MCF 10A (cell line): ENCODE results near the gene ADAMTS14. TPM values are rescaled to one million over a fixed set of nuclear protein-coding genes. Genes with fewer than 3 reads are reported as not detected.

ENCODE experiments used
- BruUV-seq: library from RNA; stranded (reverse); fragments of 400-500 nt; replicated peaks from 2 replicates; lab custom pipeline; 2021; lab: Mats Ljungman, UMichigan
- CTCF ChIA-PET: fragments of 300-600 bp; sonication (Branson Sonifier 250); formaldehyde crosslinking; extraction: SDS; loops from one replicate; lab custom pipeline; 2021; ENCODE audit warnings: antibody characterized with exemption, inconsistent platforms; lab: Yijun Ruan, JAX
- POLR2A ChIA-PET: fragments of 300-600, 350-650 bp; sonication (Branson Sonifier 250); formaldehyde crosslinking; extraction: SDS; loops from one replicate; lab custom pipeline; 2020; ENCODE audit warnings: antibody characterized with exemption, inconsistent platforms; lab: Yijun Ruan, JAX
- DNase-seq: peaks from one replicate; pipeline ENCODE4 v3.0.0-alpha.2; 2018; ENCODE audit not compliant: unreplicated experiment
- H3K27ac Mint-ChIP-seq: one replicate; pipeline ENCODE4 v1.8.0; 2022; ENCODE audit warnings: mild to moderate bottlenecking, low read depth, mixed read lengths; ENCODE audit not compliant: unreplicated experiment
- H3K27me3 Mint-ChIP-seq: one replicate; pipeline ENCODE4 v1.8.0; 2022; ENCODE audit warnings: mixed read lengths; ENCODE audit not compliant: insufficient read depth, unreplicated experiment
- H3K36me3 Mint-ChIP-seq: one replicate; pipeline ENCODE4 v1.8.0; 2022; ENCODE audit warnings: mild to moderate bottlenecking, moderate library complexity, mixed read lengths; ENCODE audit not compliant: insufficient read depth, unreplicated experiment
- H3K4me1 Mint-ChIP-seq: one replicate; pipeline ENCODE4 v1.8.0; 2022; ENCODE audit warnings: mixed read lengths; ENCODE audit not compliant: insufficient read depth, unreplicated experiment
- H3K4me3 Mint-ChIP-seq: one replicate; pipeline ENCODE4 v1.8.0; 2022; ENCODE audit warnings: mild to moderate bottlenecking, moderate library complexity, mixed read lengths; ENCODE audit not compliant: unreplicated experiment
- H3K9me3 Mint-ChIP-seq: one replicate; pipeline ENCODE4 v1.8.0; 2022; ENCODE audit warnings: mixed read lengths; ENCODE audit not compliant: unreplicated experiment
- intact Hi-C: fragments of 100-400 bp; cut with micrococcal nuclease; formaldehyde crosslinking; loops from 2 replicates; pipeline ENCODE4 v1.14.1; 2022
- total RNA-seq: library from RNA; stranded (reverse); gene quantifications from 2 replicates; pipeline ENCODE4 v1.2.3, GENCODE V29; 2022
- TF ChIP-seq, protein P1 (sequence below): fragments of 200-600 bp; IDR thresholded peaks from one replicate; pipeline ENCODE4 v1.8.0; 2022; ENCODE audit warnings: antibody characterized with exemption, mild to moderate bottlenecking; ENCODE audit not compliant: unreplicated experiment

Gene ADAMTS14
- total RNA-seq, 1 experiment from 2014 or later = not detected

DNA sequence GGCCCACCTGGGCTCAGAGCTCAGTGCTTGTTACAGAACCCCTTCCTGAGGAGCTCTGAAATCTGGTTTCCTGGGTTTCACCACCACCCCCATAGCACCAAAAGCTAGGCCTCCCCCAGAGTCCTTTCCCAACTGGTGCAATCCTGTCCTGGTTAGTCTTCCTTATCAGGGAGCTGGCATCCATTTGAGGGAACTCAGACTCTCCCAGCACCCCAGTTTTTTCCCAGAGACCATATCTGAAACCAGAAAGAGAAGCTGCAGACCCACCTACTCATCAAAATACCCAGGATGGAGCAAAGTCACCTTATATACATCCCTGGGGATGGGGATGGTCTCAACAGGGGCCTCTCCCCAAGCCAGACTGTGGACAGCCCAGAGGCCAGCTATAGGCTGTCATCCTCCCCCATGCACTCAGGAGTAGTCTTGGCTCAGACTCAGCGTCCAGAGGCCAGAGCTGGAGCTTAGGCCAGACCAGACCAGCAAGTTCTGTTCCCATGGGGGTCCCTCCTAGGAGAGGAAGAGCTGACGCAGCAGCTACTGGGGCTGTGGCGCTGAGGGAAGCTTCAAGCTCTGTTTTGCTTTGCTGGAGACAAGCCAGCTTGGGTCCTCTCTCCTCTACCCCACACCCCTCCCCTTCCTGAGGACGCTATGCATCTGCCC lies 109.9 kb downstream of the ADAMTS14 start:
- Mint-ChIP-seq H3K9me3 (no peaks in the 10 kb centered on the region), H3K27me3 (no peaks in the 10 kb centered on the region), H3K4me1 (peaks cover 6% of the 10 kb centered on the region), H3K4me3 (no peak overlapping the region), H3K27ac (no peak overlapping the region), H3K36me3 (no peaks in the 10 kb centered on the region)
- BruUV-seq = no TSS peak
- CTCF ChIA-PET = interaction anchor here (0.7 to 1.0 kb wide), 3 partner anchors 11 to 34 kb away, joined by 3 to 8 read pairs (median 4); no protein-coding TSS in a partner anchor
- TF ChIP-seq, protein P1, sequence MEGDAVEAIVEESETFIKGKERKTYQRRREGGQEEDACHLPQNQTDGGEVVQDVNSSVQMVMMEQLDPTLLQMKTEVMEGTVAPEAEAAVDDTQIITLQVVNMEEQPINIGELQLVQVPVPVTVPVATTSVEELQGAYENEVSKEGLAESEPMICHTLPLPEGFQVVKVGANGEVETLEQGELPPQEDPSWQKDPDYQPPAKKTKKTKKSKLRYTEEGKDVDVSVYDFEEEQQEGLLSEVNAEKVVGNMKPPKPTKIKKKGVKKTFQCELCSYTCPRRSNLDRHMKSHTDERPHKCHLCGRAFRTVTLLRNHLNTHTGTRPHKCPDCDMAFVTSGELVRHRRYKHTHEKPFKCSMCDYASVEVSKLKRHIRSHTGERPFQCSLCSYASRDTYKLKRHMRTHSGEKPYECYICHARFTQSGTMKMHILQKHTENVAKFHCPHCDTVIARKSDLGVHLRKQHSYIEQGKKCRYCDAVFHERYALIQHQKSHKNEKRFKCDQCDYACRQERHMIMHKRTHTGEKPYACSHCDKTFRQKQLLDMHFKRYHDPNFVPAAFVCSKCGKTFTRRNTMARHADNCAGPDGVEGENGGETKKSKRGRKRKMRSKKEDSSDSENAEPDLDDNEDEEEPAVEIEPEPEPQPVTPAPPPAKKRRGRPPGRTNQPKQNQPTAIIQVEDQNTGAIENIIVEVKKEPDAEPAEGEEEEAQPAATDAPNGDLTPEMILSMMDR = no peak
- intact Hi-C loops = no loop called here
- POLR2A ChIA-PET = interaction anchor here (0.7 kb wide), 1 partner anchor 377 kb away, joined by 3 read pairs; no protein-coding TSS in a partner anchor
- no peak for DNase-seq

DNA sequence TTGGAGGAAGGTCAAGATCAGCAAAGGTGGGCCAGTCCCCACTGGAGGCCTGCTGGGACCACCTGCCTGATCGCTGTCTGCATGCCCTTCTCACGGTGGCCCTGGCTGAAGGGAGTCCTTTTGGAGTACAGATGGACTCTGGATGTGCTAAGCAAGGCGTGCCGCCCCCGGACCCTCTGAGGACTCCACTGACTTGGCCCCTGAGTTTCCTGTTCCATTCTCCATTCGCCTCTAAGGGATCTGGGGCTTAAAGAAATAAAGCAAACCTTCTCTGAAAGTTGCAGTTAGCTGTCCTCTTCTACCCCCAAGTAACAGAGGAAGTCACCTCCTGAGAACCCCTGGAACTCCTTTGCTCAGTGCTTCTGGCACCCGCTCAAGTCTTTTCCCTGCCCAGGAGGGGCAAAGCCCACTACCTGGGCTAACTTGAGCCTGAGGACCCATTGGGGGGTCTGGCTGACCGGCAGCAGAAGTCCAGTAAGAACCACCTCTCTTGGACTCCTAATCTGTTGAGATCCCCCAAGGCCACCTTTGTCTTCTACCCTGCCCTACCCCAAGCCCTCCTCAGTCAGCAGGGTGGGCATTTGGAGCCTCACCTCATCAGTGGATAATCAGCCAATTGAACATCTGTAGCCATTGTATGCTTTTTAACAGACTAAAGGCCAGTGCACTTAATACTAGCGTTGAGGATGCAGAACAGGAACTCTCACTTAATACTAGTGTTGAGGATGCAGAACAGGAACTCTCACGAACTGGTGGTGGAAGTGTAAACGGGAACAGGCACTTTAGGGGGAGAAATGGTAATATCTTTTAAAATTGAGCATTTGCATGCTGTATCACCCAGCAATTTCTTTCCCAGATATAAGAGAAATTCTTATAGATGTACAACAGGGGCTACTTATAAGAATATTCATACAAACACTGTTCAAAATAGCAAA lies 110.7 kb downstream of the ADAMTS14 start:
- H3K27me3 Mint-ChIP-seq = peaks cover 3% of the 10 kb centered on the region
- no peaks in the 10 kb centered on the region for H3K9me3 Mint-ChIP-seq
- no peaks in the 10 kb centered on the region for H3K36me3 Mint-ChIP-seq
- CTCF ChIA-PET = interaction anchor here (0.7 to 1.0 kb wide), 3 partner anchors 12 to 33 kb away, joined by 3 to 8 read pairs (median 4); no protein-coding TSS in a partner anchor
- no peak overlapping the region for H3K4me3 Mint-ChIP-seq
- TF ChIP-seq, protein P1 = no peak
- POLR2A ChIA-PET = interaction anchor here (0.7 kb wide), 1 partner anchor 378 kb away, joined by 3 read pairs; no protein-coding TSS in a partner anchor
- no peak for DNase-seq
- no TSS peak for BruUV-seq
- no peak overlapping the region for H3K27ac Mint-ChIP-seq
- H3K4me1 Mint-ChIP-seq = peaks cover 7% of the 10 kb centered on the region
- intact Hi-C loops = no loop called here

DNA sequence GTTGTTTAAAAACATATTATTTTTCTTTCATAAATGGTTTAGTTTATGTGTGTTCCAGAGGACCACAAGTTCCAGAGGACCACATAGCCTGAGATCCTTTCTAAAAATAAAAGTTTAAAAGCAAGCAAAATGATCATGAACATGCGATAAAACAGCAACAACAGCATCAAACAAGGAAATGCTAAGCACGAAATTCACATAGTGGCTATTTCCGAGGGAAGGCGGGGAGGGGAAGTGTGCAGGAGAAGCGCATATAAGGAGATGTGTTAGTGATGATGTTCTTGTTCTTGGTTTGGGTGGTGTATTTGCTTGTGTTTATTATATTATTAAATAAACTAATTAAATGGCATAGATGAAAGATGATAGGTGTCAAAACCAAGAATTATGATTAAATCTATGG lies 111.7 kb downstream of the ADAMTS14 start:
- Mint-ChIP-seq H3K27ac (no peak overlapping the region), H3K36me3 (no peaks in the 10 kb centered on the region), H3K4me1 (peaks cover 7% of the 10 kb centered on the region), H3K27me3 (peaks cover 13% of the 10 kb centered on the region), H3K4me3 (no peak overlapping the region), H3K9me3 (no peaks in the 10 kb centered on the region)
- intact Hi-C loops = no loop called here
- no peak for DNase-seq
- CTCF ChIA-PET = no interaction called here
- POLR2A ChIA-PET = no interaction called here
- no TSS peak for BruUV-seq
- TF ChIP-seq, protein P1 = no peak

DNA sequence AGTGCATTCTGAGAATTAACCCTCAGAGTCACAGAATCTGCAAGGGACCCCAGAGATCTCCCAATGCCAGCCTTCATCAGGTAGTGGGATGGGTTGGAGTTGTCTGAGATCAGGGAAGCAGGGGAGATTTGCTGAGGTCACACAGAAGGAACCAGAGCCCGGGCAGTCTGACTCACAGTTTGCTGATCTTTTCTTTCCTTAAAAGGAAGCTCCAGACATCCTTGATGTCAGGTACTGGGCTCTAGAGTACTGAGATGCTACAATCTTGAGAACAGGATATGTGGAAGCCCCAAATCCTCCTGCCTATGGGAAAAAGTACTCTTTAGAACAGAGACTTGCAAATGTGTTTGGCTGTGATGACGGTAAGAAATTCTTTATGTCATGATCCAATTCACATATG lies 112.2 kb downstream of the ADAMTS14 start:
- POLR2A ChIA-PET = no interaction called here
- no peaks in the 10 kb centered on the region for H3K36me3 Mint-ChIP-seq
- H3K4me1 Mint-ChIP-seq = peaks cover 7% of the 10 kb centered on the region
- H3K27ac Mint-ChIP-seq = no peak overlapping the region
- H3K4me3 Mint-ChIP-seq = no peak overlapping the region
- H3K9me3 Mint-ChIP-seq = no peaks in the 10 kb centered on the region
- DNase-seq = no peak
- CTCF ChIA-PET = no interaction called here
- intact Hi-C loops = no loop called here
- TF ChIP-seq, protein P1 = no peak
- BruUV-seq = no TSS peak
- H3K27me3 Mint-ChIP-seq = peaks cover 13% of the 10 kb centered on the region
